Liver (tissue), 9 donors: ENCODE results near the gene IRAK4. TPM values are rescaled to one million over a fixed set of nuclear protein-coding genes. Genes with fewer than 3 reads are reported as not detected.
A peak's percentile ranks its signal among the peaks of the same experiment; 100 is the strongest.

Source experiments
- DNase-seq: peaks from one replicate; pipeline ENCODE4 v3.0.0-alpha.2; 2017; ENCODE audit warnings: low spot score
- H3K27ac ChIP-seq, 2 donors: one replicate each; pipeline ENCODE4 v1.7.0; 2013; ENCODE audit warnings: inconsistent platforms in 2 of 2, low read length in 2 of 2, control low read depth in 1 of 2, low read depth in 1 of 2, mild to moderate bottlenecking in 1 of 2
- H3K27me3 ChIP-seq, 4 donors: one replicate each; pipeline versions ENCODE4 v1.6.1 to v1.7.0; 2013; ENCODE audit warnings: low read length in 3 of 4, inconsistent platforms in 1 of 4, mild to moderate bottlenecking in 1 of 4, moderate library complexity in 1 of 4; ENCODE audit not compliant: control insufficient read depth in 4 of 4, insufficient read depth in 4 of 4
- H3K36me3 ChIP-seq, 4 donors: one replicate each; pipeline versions ENCODE4 v1.6.1 to v1.7.0; 2013; ENCODE audit warnings: low read length in 3 of 4, mild to moderate bottlenecking in 3 of 4, low read depth in 1 of 4, moderate library complexity in 1 of 4; ENCODE audit not compliant: control insufficient read depth in 4 of 4, insufficient read depth in 3 of 4
- H3K4me1 ChIP-seq, 4 donors: one replicate each; pipeline versions ENCODE4 v1.6.1 to v1.7.0; 2013; ENCODE audit warnings: low read length in 3 of 4, mild to moderate bottlenecking in 3 of 4, moderate library complexity in 1 of 4; ENCODE audit not compliant: control insufficient read depth in 4 of 4, insufficient read depth in 4 of 4
- H3K4me3 ChIP-seq, 3 donors: one replicate each; pipeline versions ENCODE4 v1.6.1 to v1.7.0; 2013; ENCODE audit warnings: low read length in 3 of 3, control low read depth in 1 of 3, low read depth in 1 of 3, mild to moderate bottlenecking in 1 of 3
- H3K9ac ChIP-seq, 2 donors: one replicate each; pipeline ENCODE4 v1.7.0; 2013; ENCODE audit warnings: low read length in 2 of 2, mild to moderate bottlenecking in 2 of 2, moderate library complexity in 2 of 2, control low read depth in 1 of 2, low read depth in 1 of 2
- H3K9me3 ChIP-seq, 4 donors: one replicate each; pipeline versions ENCODE4 v1.6.1 to v1.7.0; 2013; ENCODE audit warnings: low read length in 3 of 4; ENCODE audit not compliant: control insufficient read depth in 4 of 4
- EGR1 ChIP-seq, 2 donors: IDR thresholded peaks; 2 replicates each; pipeline ENCODE4 v1.6.1; 2016 to 2018; ENCODE audit warnings: antibody characterized with exemption in 2 of 2, low read depth in 2 of 2
- GABPA ChIP-seq, 2 donors: IDR thresholded peaks in 1 of 2; conservative IDR thresholded peaks in 1 of 2; 2 replicates each; pipeline ENCODE4 v1.6.1; 2016; ENCODE audit warnings: antibody characterized with exemption in 2 of 2, mild to moderate bottlenecking in 1 of 2, moderate library complexity in 1 of 2
- HNF4A ChIP-seq, 2 donors: conservative IDR thresholded peaks; 2 replicates each; pipeline ENCODE4 v1.6.1; 2016; ENCODE audit warnings: antibody characterized with exemption in 2 of 2, mild to moderate bottlenecking in 2 of 2
- HNF4G ChIP-seq: IDR thresholded peaks from 2 replicates; pipeline ENCODE4 v1.6.1; 2016; ENCODE audit warnings: antibody characterized with exemption
- JUND ChIP-seq, 2 donors: IDR thresholded peaks; 2 replicates each; pipeline ENCODE4 v1.6.1; 2016; ENCODE audit warnings: antibody characterized with exemption in 2 of 2
- NR2F2 ChIP-seq: IDR thresholded peaks from 2 replicates; pipeline ENCODE4 v1.6.1; 2016; ENCODE audit warnings: antibody characterized with exemption
- RAD21 ChIP-seq, 2 donors: IDR thresholded peaks; 2 replicates each; pipeline ENCODE4 v1.6.1; 2016; ENCODE audit warnings: antibody characterized with exemption in 2 of 2, mild to moderate bottlenecking in 2 of 2
- RXRA ChIP-seq, 2 donors: IDR thresholded peaks; 2 replicates each; pipeline ENCODE4 v1.6.1; 2017 to 2018; ENCODE audit warnings: antibody characterized with exemption in 2 of 2, mild to moderate bottlenecking in 1 of 2
- SP1 ChIP-seq: IDR thresholded peaks from 2 replicates; pipeline ENCODE4 v1.6.1; 2018; ENCODE audit warnings: antibody characterized with exemption, mild to moderate bottlenecking
- TAF1 ChIP-seq: conservative IDR thresholded peaks from 2 replicates; pipeline ENCODE4 v1.6.1; 2016; ENCODE audit warnings: antibody characterized with exemption, mild to moderate bottlenecking
- YY1 ChIP-seq: IDR thresholded peaks from 2 replicates; pipeline ENCODE4 v1.6.1; 2016; ENCODE audit warnings: antibody characterized with exemption, mild to moderate bottlenecking
- WGBS: extraction: QIAGEN DNeasy Blood & Tissue Kit; methylation state at CpG from one replicate; pipeline ENCODE4 v1.1.7; 2013; 5-methylcytosine and 5-hydroxymethylcytosine counted together
- polyA plus RNA-seq, 2 donors: library from polyadenylated mRNA; stranded (reverse) in 1 of 2; unstranded in 1 of 2; fragments of 200-250 nt in 1 of 2; fragments of >200 nt in 1 of 2; fragmentation: Nextera tagmentation in 1 of 2; extraction: Ambion mirVana in 1 of 2; gene quantifications; one replicate each; pipeline versions ENCODE4 v1.2.1 to v1.2.3, GENCODE V29; 2013 to 2015
- total RNA-seq, 2 donors: library from RNA; depleted of rRNA; stranded (reverse); fragments of >200 nt; gene quantifications; one replicate each; pipeline ENCODE4 v1.2.3, GENCODE V29; 2014
- TF ChIP-seq, protein P1 (sequence below): IDR thresholded peaks from 2 replicates; pipeline ENCODE4 v1.6.1; 2016; ENCODE audit warnings: antibody characterized with exemption, mild to moderate bottlenecking
- TF ChIP-seq, protein P2 (sequence below): IDR thresholded peaks from 2 replicates; pipeline ENCODE4 v1.6.1; 2016; ENCODE audit warnings: antibody characterized with exemption
- TF ChIP-seq, protein P3 (sequence below): IDR thresholded peaks from 2 replicates; pipeline ENCODE4 v1.6.1; 2016; ENCODE audit warnings: antibody characterized with exemption
- TF ChIP-seq, protein P4 (sequence below): fragments of 150-350 bp; IDR thresholded peaks from 2 replicates; pipeline ENCODE4 v1.5.1; 2017; ENCODE audit warnings: improper control_type of control experiment, low read depth, low read length; ENCODE audit not compliant: missing input control
- donor health status: healthy.
- donor health status: healthy.
- donor health status: healthy.
- donor health status: healthy.
- donor health status: healthy.

IRAK4 gene
- total and polyA plus RNA-seq, 4 donors: 5.0 to 19.1 (median 7.7) TPM

DNA sequence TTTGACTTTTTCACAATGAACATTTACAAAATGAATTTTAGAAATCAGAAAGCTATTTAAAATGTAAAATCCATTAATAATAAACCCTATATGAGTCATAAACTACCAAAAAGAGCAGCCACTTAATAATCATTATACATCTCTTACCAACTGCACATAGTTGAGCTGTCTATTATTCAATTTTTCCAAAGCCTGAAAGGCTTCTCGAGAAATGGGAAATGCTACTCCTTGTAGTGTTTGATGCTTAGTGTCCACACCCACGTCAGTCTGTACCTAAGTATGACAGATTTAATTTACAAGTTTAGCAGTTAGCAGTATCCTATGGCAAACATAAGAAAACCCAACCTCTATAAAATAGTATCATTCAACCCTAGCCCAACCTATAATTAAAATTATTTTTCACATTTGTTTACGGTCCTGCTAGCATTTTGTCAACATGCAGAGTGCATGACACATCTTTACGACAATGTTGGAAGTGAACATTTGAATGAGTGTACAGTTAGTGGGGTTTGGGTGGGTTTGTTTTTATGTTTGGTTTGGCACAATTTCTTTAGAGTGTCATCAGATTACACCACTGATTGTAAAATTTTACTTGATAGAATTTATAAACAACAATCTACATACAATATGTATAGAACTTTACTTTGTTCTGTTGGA, 38.9 kb downstream of the IRAK4 start:
- Histone ChIP-seq H3K27ac (no peak overlapping the region), H3K4me1 (no peaks in the 10 kb centered on the region), H3K9ac (no peak overlapping the region), H3K9me3 (no peaks in the 10 kb centered on the region), H3K27me3 (no peaks in the 10 kb centered on the region), H3K36me3 (peaks cover 0 to 44% (median 38%) of the 10 kb centered on the region in 4 donors), H3K4me3 (no peak overlapping the region)
- DNase-seq: no peak
- TF ChIP-seq GABPA (IDR thresholded peaks at IDR 0.05 in 1 of 2, conservative IDR thresholded peaks at IDR 0.05 in 1 of 2): no peak
- TF ChIP-seq HNF4G: no peak
- no peak for TF ChIP-seq RXRA (IDR thresholded peaks at IDR 0.05)
- TF ChIP-seq, protein P1, sequence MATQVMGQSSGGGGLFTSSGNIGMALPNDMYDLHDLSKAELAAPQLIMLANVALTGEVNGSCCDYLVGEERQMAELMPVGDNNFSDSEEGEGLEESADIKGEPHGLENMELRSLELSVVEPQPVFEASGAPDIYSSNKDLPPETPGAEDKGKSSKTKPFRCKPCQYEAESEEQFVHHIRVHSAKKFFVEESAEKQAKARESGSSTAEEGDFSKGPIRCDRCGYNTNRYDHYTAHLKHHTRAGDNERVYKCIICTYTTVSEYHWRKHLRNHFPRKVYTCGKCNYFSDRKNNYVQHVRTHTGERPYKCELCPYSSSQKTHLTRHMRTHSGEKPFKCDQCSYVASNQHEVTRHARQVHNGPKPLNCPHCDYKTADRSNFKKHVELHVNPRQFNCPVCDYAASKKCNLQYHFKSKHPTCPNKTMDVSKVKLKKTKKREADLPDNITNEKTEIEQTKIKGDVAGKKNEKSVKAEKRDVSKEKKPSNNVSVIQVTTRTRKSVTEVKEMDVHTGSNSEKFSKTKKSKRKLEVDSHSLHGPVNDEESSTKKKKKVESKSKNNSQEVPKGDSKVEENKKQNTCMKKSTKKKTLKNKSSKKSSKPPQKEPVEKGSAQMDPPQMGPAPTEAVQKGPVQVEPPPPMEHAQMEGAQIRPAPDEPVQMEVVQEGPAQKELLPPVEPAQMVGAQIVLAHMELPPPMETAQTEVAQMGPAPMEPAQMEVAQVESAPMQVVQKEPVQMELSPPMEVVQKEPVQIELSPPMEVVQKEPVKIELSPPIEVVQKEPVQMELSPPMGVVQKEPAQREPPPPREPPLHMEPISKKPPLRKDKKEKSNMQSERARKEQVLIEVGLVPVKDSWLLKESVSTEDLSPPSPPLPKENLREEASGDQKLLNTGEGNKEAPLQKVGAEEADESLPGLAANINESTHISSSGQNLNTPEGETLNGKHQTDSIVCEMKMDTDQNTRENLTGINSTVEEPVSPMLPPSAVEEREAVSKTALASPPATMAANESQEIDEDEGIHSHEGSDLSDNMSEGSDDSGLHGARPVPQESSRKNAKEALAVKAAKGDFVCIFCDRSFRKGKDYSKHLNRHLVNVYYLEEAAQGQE: no peak
- TF ChIP-seq, protein P2, sequence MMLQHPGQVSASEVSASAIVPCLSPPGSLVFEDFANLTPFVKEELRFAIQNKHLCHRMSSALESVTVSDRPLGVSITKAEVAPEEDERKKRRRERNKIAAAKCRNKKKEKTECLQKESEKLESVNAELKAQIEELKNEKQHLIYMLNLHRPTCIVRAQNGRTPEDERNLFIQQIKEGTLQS: no peak
- no peak for TF ChIP-seq JUND (IDR thresholded peaks at IDR 0.05)
- WGBS: 90% methylated on average over 4 of the region's 4 CpGs

DNA sequence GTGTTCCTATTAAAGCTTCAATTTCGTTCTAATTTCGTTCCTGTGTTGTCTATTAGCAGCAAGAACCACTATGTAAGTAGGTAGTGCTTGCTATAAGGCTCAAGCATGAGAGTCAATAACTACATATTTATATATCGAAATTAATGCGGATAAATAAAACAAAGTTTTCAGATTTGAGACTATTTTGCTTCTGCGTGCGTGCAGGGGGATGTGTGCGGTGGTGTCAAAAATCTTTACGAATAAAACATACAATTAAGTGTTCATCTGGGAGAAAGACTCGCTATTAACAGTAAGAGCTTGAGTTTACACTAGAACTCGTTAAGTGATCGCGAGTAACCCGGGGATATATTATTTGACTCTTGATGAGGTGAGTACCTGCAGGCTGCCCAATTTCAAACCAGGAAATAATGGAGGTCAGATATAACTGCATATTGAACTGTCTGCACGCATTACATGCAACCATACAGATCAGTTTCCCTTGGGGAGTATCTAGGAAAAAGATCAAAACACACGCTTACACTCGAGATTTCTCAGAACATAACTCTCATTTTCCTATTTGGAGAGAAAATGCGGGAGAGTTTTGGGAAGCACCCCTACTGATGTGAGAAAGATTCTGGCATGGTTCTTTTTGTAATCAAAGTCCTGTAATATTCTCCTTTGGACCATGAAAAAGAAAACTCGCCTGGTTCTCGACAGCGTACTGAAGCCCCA, 46.6 kb downstream of the IRAK4 start:
- Histone ChIP-seq H3K4me3 (peak overlapping the region; percentile 82 to 98 (median 93)), H3K36me3 (peaks cover 0 to 10% (median 7%) of the 10 kb centered on the region in 4 donors), H3K27me3 (no peaks in the 10 kb centered on the region), H3K4me1 (peaks cover 0 to 16% (median 11%) of the 10 kb centered on the region in 4 donors), H3K9me3 (no peaks in the 10 kb centered on the region), H3K27ac (peak overlapping the region; percentile 98 to 99), H3K9ac (peak overlapping the region; percentile 77 to 92)
- no peak for DNase-seq
- 5% methylated on average over 20 of the region's 20 CpGs for WGBS
- peak; percentile 9 to 15 for TF ChIP-seq RXRA (IDR thresholded peaks at IDR 0.05)
- TF ChIP-seq RAD21 (IDR thresholded peaks at IDR 0.05): no peak

DNA sequence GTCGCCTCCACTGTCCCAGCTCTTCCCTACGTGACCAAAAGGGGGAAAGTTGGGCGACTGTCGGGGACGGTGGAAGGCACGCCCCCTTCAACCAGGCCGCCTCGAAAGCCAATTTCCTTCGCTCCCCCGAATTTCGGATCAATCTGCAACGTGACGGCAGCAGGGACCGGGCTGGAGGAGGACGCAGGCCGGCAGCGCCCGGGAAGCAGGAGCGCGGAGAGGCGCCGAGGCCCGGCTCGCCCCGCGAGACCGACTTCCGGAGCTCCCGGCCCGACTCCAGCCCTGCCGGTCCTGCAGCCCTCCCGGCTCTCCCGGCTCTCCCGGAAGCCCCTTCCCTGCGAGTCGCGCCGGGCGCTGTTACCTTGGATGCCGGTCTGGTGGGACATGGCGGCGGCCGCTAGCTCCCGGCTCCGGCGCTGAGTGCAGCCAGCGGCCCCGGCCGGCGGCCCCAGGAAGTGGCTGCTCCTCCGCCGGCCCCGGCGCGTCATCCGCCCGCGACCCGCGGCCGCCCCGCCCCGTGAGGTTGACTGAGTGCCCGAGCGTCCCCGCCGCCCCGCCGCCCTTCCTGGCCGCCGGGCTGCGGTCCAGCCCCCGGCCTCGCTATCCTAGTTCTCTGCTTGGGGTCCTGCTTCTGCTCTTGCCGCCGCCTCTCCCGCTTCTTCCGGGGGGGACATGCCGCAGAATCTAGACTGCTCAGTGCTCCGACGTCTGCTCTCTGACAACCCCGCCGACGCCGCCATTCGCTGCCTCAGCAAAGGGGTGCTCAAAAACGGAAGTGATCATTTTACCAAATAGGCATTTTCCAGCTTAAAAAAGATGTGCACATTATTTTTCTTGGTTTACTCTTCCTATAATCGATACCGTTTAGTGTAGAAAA, 47.3 kb downstream of the IRAK4 start, which contains the start of gene TWF1:
Gene TWF1, minus strand, starts transcription at position 458 of the 877 bp plus-strand sequence. Its CDS starts 72 bp downstream, at position 386.
- H3K27ac ChIP-seq: peak within 1 kb of the TSS; percentile 98 to 99
- no peaks in the 10 kb centered on the region for H3K9me3 ChIP-seq
- under 1% methylated on average over 89 of the region's 89 CpGs for WGBS
- DNase-seq: peak; percentile 90
- no peaks in the 10 kb centered on the region for H3K27me3 ChIP-seq
- H3K9ac ChIP-seq: peak within 1 kb of the TSS; percentile 91 to 92
- peak within 1 kb of the TSS; percentile 82 to 98 (median 93) for H3K4me3 ChIP-seq
- H3K36me3 ChIP-seq: peaks cover 0 to 3% (median 2%) of the 10 kb centered on the region in 4 donors
- peaks cover 0 to 16% (median 11%) of the 10 kb centered on the region in 4 donors for H3K4me1 ChIP-seq
- TF ChIP-seq RAD21 (IDR thresholded peaks at IDR 0.05) (peak; percentile 4 to 24), NR2F2 (no peak), EGR1 (IDR thresholded peaks at IDR 0.05; ENCODE audit: low read depth in 2 of 2) (no peak), HNF4A (conservative IDR thresholded peaks at IDR 0.05) (no peak), RXRA (IDR thresholded peaks at IDR 0.05) (peak in 1 of 2 donors; percentile 11), YY1 (peak; percentile 91), TAF1 (no peak), SP1 (peak; percentile 18), GABPA (IDR thresholded peaks at IDR 0.05 in 1 of 2, conservative IDR thresholded peaks at IDR 0.05 in 1 of 2) (peak; percentile 22 to 29)
- TF ChIP-seq, protein P2: no peak
- TF ChIP-seq, protein P3, sequence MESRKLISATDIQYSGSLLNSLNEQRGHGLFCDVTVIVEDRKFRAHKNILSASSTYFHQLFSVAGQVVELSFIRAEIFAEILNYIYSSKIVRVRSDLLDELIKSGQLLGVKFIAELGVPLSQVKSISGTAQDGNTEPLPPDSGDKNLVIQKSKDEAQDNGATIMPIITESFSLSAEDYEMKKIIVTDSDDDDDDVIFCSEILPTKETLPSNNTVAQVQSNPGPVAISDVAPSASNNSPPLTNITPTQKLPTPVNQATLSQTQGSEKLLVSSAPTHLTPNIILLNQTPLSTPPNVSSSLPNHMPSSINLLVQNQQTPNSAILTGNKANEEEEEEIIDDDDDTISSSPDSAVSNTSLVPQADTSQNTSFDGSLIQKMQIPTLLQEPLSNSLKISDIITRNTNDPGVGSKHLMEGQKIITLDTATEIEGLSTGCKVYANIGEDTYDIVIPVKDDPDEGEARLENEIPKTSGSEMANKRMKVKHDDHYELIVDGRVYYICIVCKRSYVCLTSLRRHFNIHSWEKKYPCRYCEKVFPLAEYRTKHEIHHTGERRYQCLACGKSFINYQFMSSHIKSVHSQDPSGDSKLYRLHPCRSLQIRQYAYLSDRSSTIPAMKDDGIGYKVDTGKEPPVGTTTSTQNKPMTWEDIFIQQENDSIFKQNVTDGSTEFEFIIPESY: no peak
- TF ChIP-seq, protein P4, sequence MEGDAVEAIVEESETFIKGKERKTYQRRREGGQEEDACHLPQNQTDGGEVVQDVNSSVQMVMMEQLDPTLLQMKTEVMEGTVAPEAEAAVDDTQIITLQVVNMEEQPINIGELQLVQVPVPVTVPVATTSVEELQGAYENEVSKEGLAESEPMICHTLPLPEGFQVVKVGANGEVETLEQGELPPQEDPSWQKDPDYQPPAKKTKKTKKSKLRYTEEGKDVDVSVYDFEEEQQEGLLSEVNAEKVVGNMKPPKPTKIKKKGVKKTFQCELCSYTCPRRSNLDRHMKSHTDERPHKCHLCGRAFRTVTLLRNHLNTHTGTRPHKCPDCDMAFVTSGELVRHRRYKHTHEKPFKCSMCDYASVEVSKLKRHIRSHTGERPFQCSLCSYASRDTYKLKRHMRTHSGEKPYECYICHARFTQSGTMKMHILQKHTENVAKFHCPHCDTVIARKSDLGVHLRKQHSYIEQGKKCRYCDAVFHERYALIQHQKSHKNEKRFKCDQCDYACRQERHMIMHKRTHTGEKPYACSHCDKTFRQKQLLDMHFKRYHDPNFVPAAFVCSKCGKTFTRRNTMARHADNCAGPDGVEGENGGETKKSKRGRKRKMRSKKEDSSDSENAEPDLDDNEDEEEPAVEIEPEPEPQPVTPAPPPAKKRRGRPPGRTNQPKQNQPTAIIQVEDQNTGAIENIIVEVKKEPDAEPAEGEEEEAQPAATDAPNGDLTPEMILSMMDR: peak; percentile 25
